GM12878 (cell line): Measurements from ENCODE around the gene LRP10. TPM values are rescaled to one million over a fixed set of nuclear protein-coding genes. Genes with fewer than 3 reads are reported as not detected.

Source experiments
- EED ChIP-seq: sonication (generic); IDR thresholded peaks from 2 replicates; pipeline ENCODE4 v1.6.1; 2016; ENCODE audit warnings: antibody characterized with exemption, low read depth
- HDAC6 ChIP-seq: fragments of 200-600 bp; sonication (generic); IDR thresholded peaks from one replicate; pipeline ENCODE4 v1.8.0; 2017; ENCODE audit warnings: antibody characterized with exemption; ENCODE audit not compliant: unreplicated experiment
- NFIC ChIP-seq: IDR thresholded peaks from 2 replicates; pipeline ENCODE4 v1.6.1; 2012; ENCODE audit warnings: low read depth, mild to moderate bottlenecking, inconsistent platforms, low read length, moderate library complexity
- NR2C1 ChIP-seq: fragments of 450-650 bp; IDR thresholded peaks from 2 replicates; pipeline ENCODE4 v1.6.1; 2017; ENCODE audit warnings: antibody characterized with exemption, mild to moderate bottlenecking, moderate library complexity
- PAX5 ChIP-seq: IDR thresholded peaks from 2 replicates; pipeline ENCODE4 v1.6.1; 2011; ENCODE audit warnings: low read depth, low read length, borderline replicate concordance
- PAX8 ChIP-seq: fragments of 450-650 bp; IDR thresholded peaks from 2 replicates; pipeline ENCODE4 v1.6.1; 2017; ENCODE audit warnings: mild to moderate bottlenecking, moderate library complexity
- ZNF217 ChIP-seq: fragments of 450-650 bp; IDR thresholded peaks from 2 replicates; pipeline ENCODE4 v1.6.1; 2017; ENCODE audit warnings: antibody characterized with exemption, mild to moderate bottlenecking
- ZNF384 ChIP-seq: IDR thresholded peaks from 2 replicates; pipeline ENCODE4 v1.6.1; 2012; ENCODE audit warnings: low read depth, mild to moderate bottlenecking, low read length, improper control_type of control experiment, borderline replicate concordance
- polyA plus RNA-seq, 11 experiments: library from polyadenylated mRNA; depleted of rRNA in 4 of 11; unstranded in 6 of 11; stranded (reverse) in 5 of 11; fragments of >200 nt; fragmentation: Nextera tagmentation in 4 of 11; fragmentation: Illumina TruSeq in 1 of 11; extraction: Ambion mirVana in 4 of 11; extraction: Trizol in 1 of 11; gene quantifications; 1 replicate in 1 of 11; 2 replicates in 10 of 11; pipeline versions ENCODE4 v1.2.1 to v1.2.3, GENCODE V29; 2011 to 2016; ENCODE audit warnings: inconsistent platforms in 2 of 11, missing spikeins in 2 of 11, low read depth in 1 of 11
- total RNA-seq, 4 experiments: library from RNA; depleted of rRNA in 3 of 4; stranded (reverse); fragments of >200 nt in 3 of 4; fragmentation: Illumina TruSeq in 1 of 4; extraction: Trizol in 1 of 4; gene quantifications; 2 replicates each; pipeline versions ENCODE4 v1.2.1 to v1.2.3, GENCODE V29; 2013 to 2021
- TF ChIP-seq, protein P1 (sequence below): IDR thresholded peaks from 2 replicates; pipeline ENCODE4 v1.6.1; 2012; ENCODE audit warnings: low read depth, low read length, improper control_type of control experiment
- TF ChIP-seq, protein P2 (sequence below), 3 experiments: IDR thresholded peaks in 2 of 3; conservative IDR thresholded peaks in 1 of 3; 2 replicates each; pipeline ENCODE4 v1.5.1; 2011; ENCODE audit warnings: low read depth in 3 of 3, low read length in 3 of 3, mild to moderate bottlenecking in 3 of 3, control low read depth in 2 of 3, moderate library complexity in 2 of 3, inconsistent platforms in 1 of 3, mixed read lengths in 1 of 3; ENCODE audit not compliant: control insufficient read depth in 2 of 3, insufficient read depth in 1 of 3; ENCODE audit errors: extremely low read depth in 1 of 3

LRP10 gene
- total and polyA plus RNA-seq, 10 of the 15 experiments (the other 5 are each of a cell fraction or from before 2014, with no cell fraction given): 3.0 to 56.9 (median 20.9) TPM

DNA sequence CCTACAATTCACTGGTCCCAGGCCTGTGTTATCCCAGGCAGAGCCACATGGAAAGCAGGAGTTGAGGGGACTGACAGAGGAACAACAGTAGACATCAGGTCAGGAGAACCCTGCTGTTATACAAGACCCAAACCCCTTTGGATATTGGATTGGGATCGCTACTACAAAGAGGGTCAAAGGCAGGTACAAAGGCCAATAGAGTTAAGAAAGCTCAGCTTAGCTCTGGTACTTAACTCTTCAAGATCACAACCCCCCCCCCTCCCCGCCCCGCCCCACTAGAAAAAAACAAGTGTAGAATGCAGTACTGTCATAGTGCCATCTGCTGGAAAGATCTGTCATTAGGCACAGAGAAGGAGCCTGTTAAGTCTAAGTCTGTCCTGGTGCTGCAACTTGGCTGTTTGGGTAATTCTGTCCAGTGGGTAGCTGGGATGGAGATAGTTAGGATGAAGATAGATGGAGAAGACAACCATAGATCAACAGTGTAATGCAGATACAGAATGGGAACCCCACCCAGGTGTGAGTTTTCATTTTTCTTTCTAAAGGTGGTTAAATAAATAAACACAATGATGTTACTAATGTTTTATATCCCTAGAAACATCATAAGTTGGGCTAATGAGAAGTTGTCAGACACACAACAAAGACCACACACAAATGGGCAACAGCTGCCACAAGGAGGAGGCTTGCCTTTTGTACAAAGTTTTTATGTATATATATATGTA lies 28.7 kb downstream of the LRP10 start (continued):
- TF ChIP-seq ZNF217 (no peak), ZNF384 (peak; percentile 71; the same call in 1 of the 2 replicates), PAX8 (no peak), HDAC6 (no peak), PAX5 (no peak), NFIC (no peak), NR2C1 (no peak), EED (no peak)
- TF ChIP-seq, protein P1, sequence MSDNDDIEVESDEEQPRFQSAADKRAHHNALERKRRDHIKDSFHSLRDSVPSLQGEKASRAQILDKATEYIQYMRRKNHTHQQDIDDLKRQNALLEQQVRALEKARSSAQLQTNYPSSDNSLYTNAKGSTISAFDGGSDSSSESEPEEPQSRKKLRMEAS: no peak
- TF ChIP-seq, protein P2, sequence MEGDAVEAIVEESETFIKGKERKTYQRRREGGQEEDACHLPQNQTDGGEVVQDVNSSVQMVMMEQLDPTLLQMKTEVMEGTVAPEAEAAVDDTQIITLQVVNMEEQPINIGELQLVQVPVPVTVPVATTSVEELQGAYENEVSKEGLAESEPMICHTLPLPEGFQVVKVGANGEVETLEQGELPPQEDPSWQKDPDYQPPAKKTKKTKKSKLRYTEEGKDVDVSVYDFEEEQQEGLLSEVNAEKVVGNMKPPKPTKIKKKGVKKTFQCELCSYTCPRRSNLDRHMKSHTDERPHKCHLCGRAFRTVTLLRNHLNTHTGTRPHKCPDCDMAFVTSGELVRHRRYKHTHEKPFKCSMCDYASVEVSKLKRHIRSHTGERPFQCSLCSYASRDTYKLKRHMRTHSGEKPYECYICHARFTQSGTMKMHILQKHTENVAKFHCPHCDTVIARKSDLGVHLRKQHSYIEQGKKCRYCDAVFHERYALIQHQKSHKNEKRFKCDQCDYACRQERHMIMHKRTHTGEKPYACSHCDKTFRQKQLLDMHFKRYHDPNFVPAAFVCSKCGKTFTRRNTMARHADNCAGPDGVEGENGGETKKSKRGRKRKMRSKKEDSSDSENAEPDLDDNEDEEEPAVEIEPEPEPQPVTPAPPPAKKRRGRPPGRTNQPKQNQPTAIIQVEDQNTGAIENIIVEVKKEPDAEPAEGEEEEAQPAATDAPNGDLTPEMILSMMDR (IDR thresholded peaks at IDR 0.05 in 2 of 3, conservative IDR thresholded peaks at IDR 0.05 in 1 of 3; ENCODE audit: control insufficient read depth in 2 of 3, extremely low read depth in 1 of 3, insufficient read depth in 1 of 3, low read depth in 3 of 3, low read length in 3 of 3): peak; percentile 65 to 76 (median 69)
